Hepatocyte (in vitro differentiated cells): ENCODE results near the gene MED13L. TPM values are rescaled to one million over a fixed set of nuclear protein-coding genes. Genes with fewer than 3 reads are reported as not detected.

ENCODE experiments used
- DNase-seq: peaks from one replicate; pipeline ENCODE4 v3.0.0-alpha.2; 2016; ENCODE audit warnings: low spot score
- H2AFZ ChIP-seq: fragments of 200-600 bp; sonication (generic); 2 replicates; pipeline ENCODE4 v1.6.0; 2016; ENCODE audit warnings: antibody characterized with exemption, mild to moderate bottlenecking
- H3K27ac ChIP-seq: fragments of 200-600 bp; sonication (generic); 2 replicates; pipeline ENCODE4 v1.5.1; 2016; ENCODE audit warnings: mild to moderate bottlenecking
- H3K27me3 ChIP-seq: fragments of 200-600 bp; sonication (generic); 2 replicates; pipeline ENCODE4 v1.6.1; 2016
- H3K36me3 ChIP-seq: fragments of 200-600 bp; sonication (generic); replicated peaks from 2 replicates; pipeline ENCODE4 v1.5.1; 2016; ENCODE audit warnings: low read depth; ENCODE audit not compliant: insufficient read depth
- H3K4me1 ChIP-seq: fragments of 200-600 bp; sonication (generic); 2 replicates; pipeline ENCODE4 v1.5.1; 2016; ENCODE audit warnings: mild to moderate bottlenecking, moderate library complexity; ENCODE audit not compliant: insufficient read depth
- H3K4me2 ChIP-seq: fragments of 200-600 bp; sonication (generic); 2 replicates; pipeline ENCODE4 v1.6.0; 2016
- H3K4me3 ChIP-seq: fragments of 200-600 bp; sonication (generic); 2 replicates; pipeline ENCODE4 v1.5.1; 2016; ENCODE audit warnings: mild to moderate bottlenecking
- H3K79me2 ChIP-seq: fragments of 200-600 bp; sonication (generic); 2 replicates; pipeline ENCODE4 v1.6.0; 2017; ENCODE audit warnings: mild to moderate bottlenecking
- H3K9me2 ChIP-seq: fragments of 200-600 bp; sonication (generic); replicated peaks from 2 replicates; pipeline ENCODE4 v1.6.0; 2017; ENCODE audit warnings: mild to moderate bottlenecking; ENCODE audit not compliant: insufficient read depth
- H3K9me3 ChIP-seq: fragments of 200-600 bp; sonication (generic); 2 replicates; pipeline ENCODE4 v1.5.1; 2016; ENCODE audit warnings: low read depth, mild to moderate bottlenecking
- H4K20me1 ChIP-seq: fragments of 200-600 bp; sonication (generic); 2 replicates; pipeline ENCODE4 v1.6.0; 2016; ENCODE audit warnings: mild to moderate bottlenecking; ENCODE audit not compliant: insufficient read depth, poor library complexity, severe bottlenecking
- CTCF ChIP-seq: fragments of 200-600 bp; sonication (generic); IDR thresholded peaks from 2 replicates; pipeline ENCODE4 v1.5.1; 2016; ENCODE audit warnings: antibody characterized with exemption, mild to moderate bottlenecking; ENCODE audit not compliant: poor library complexity
- EZH2 ChIP-seq: fragments of 200-600 bp; sonication (generic); IDR thresholded peaks from 2 replicates; pipeline ENCODE4 v1.6.1; 2016; ENCODE audit warnings: antibody characterized with exemption, mild to moderate bottlenecking, borderline replicate concordance
- EZH2phosphoT487 ChIP-seq: fragments of 200-600 bp; sonication (generic); IDR thresholded peaks from one replicate; pipeline ENCODE4 v1.6.1; 2018; ENCODE audit warnings: antibody characterized with exemption, mild to moderate bottlenecking, low read depth, moderate library complexity; ENCODE audit not compliant: unreplicated experiment, severe bottlenecking
- WGBS: methylation state at CpG from one replicate; pipeline ENCODE4 v1.1.6; 2016; ENCODE audit warnings: low lambda C conversion rate; ENCODE audit errors: missing lambda C conversion rate; 5-methylcytosine and 5-hydroxymethylcytosine counted together
- polyA plus RNA-seq: library from polyadenylated mRNA; unstranded; fragments of >200 nt; fragmentation: Nextera tagmentation; extraction: Ambion mirVana; gene quantifications from 2 replicates; pipeline ENCODE4 v1.2.1, GENCODE V29; 2016
- total RNA-seq: library from RNA; depleted of rRNA; stranded (reverse); fragments of >200 nt; gene quantifications from 2 replicates; pipeline ENCODE4 v1.2.3, GENCODE V29; 2014

Gene MED13L
- total and polyA plus RNA-seq, 2 experiments from 2014 or later, result 23.7 to 135 TPM

DNA sequence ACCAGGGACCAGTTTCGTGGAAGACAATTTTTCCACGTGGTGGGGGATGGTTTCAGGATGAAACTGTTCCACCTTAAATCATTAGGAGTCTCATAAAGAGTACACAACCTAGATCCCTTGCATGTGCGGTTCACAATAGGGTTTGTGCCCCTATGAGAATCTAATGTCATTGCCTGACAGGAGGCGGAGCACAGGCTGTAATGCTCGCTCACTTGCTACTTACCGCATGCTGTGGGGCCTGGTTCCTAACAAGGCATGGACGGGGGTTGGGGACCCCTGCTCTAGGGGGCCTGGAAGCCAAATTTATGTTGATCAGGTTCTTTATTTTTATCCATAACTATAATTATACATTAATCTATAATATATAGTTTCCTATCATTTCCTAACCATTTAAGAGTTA is 315.3 kb downstream of the MED13L start:
- Histone ChIP-seq H3K79me2 (no peaks in the 10 kb centered on the region), H3K9me3 (no peaks in the 10 kb centered on the region), H3K4me1 (no peaks in the 10 kb centered on the region), H3K4me2 (no peak overlapping the region), H3K27ac (no peak overlapping the region), H3K36me3 (no peaks in the 10 kb centered on the region), H3K27me3 (no peaks in the 10 kb centered on the region), H3K4me3 (no peak overlapping the region), H2AFZ (no peak overlapping the region), H4K20me1 (no peaks in the 10 kb centered on the region), H3K9me2 (no peaks in the 10 kb centered on the region)
- no peak for DNase-seq
- TF ChIP-seq CTCF, result no peak
- TF ChIP-seq EZH2, result no peak
- TF ChIP-seq EZH2phosphoT487, result no peak
- WGBS, result 95% methylated on average over 7 of the region's 7 CpGs

- Histone ChIP-seq H3K4me1 (no peaks in the 10 kb centered on the region), H3K27me3 (no peaks in the 10 kb centered on the region), H4K20me1 (no peaks in the 10 kb centered on the region), H3K27ac (no peak overlapping the region), H3K9me2 (no peaks in the 10 kb centered on the region), H3K9me3 (no peaks in the 10 kb centered on the region), H2AFZ (no peak overlapping the region), H3K4me2 (no peak overlapping the region), H3K36me3 (no peaks in the 10 kb centered on the region), H3K79me2 (no peaks in the 10 kb centered on the region), H3K4me3 (no peak overlapping the region)
- TF ChIP-seq CTCF, result no peak
- DNase-seq, result no peak
- 96% methylated on average over 12 of the region's 12 CpGs for WGBS
These were observed 316.4 kb downstream of the MED13L start for GRCh38 chr12:115960868-115961802.

GRCh38 chr12:115957686-115958290 is 319.7 kb downstream of the MED13L start:
- Histone ChIP-seq H3K4me3 (no peak overlapping the region), H3K4me2 (no peak overlapping the region), H4K20me1 (no peaks in the 10 kb centered on the region), H3K27ac (no peak overlapping the region), H3K9me3 (no peaks in the 10 kb centered on the region), H3K27me3 (no peaks in the 10 kb centered on the region), H3K9me2 (no peaks in the 10 kb centered on the region), H3K79me2 (no peaks in the 10 kb centered on the region), H3K36me3 (no peaks in the 10 kb centered on the region), H2AFZ (no peak overlapping the region), H3K4me1 (no peaks in the 10 kb centered on the region)
- TF ChIP-seq CTCF (no peak), EZH2 (no peak), EZH2phosphoT487 (no peak)
- WGBS, result 88% methylated on average over 6 of the region's 6 CpGs
- no peak for DNase-seq
